ENCODE measurements around the gene HIVEP3.

The HIVEP3 gene

DNA sequence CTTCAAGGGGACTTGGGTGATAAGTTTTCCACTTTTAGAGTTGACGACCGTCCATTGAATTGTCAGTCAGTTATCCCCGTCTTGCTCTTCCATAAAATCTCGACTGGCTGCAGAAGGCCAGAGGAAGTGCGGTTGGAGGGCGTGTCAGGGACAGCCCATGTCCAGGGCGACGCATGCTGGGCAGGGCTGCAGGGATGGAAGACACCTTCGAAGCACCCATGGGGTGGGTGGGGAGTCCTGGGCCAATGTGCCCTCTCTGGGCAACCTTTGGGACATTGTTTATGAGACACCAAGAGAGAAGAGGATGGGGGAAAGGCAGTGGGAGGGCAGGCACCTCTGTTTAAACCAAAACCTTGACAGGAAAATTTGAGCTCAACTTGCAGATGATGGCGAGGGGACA lies 395.7 kb downstream of the HIVEP3 start:
- DNase-seq = no peak

DNA sequence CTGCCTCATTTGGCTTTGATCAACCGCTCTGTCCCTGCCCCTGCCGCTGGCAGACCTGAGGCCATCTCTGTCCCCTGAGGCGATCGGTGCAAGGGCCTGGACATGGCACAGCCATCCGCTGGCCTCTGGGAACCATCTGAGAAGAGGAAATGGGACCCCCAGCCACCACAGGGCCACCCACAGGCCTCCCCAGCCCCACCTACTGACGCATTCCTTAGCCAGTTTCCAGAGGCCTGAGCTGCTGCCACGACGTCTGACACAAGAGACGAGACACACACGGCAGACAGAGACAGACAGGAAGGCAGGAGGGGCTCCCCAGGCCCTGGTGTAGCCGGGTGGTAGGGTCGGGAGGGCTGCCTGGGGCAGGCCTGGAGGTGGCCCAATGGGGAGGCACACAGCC lies 397.0 kb downstream of the HIVEP3 start:
- no peak for DNase-seq

DNA sequence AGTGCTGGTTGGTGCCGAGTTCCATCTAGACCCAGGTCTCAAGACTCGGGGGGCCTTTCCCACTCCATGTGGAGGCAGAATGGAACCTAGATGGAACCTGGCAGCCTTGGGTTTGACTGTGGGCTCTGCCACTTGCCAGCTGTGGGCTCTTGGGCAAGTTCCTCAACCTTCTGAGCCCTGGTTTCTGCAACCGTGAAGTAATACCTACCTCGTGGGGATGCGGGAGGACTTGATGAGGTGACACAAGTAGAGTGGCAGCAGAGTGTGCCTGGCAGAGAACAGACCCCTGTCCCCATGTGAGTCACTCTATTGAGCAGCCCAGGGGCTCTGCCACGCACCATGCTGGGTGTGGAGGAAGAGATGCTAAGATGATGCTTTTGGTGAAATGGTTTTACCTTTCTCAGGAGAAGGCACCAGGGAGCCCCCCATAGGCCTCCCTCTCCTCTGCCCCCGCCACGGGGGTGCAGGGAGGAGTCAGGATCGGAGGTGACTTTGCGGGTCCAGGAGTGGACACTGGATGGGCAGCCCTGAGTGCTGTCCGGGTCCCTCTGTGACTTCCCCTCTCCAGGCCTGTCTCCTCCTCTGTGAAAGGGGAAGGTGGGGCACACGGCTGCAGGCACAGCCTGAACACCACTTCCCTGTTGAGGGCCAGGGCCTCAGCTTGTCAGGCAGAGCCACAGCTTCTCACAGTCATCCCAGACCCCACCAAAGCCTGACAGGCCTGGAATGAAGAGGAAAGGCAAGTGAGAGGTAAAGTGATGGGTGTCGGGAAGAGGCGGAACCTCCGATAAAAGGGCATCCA lies 397.6 kb downstream of the HIVEP3 start:
- no peak for DNase-seq

GRCh38 chr1:41519667-41520066 lies 399.1 kb downstream of the HIVEP3 start:
- no peak for DNase-seq

GRCh38 chr1:41518471-41518870 lies 400.3 kb downstream of the HIVEP3 start:
- peak; percentile 88 for DNase-seq

DNA sequence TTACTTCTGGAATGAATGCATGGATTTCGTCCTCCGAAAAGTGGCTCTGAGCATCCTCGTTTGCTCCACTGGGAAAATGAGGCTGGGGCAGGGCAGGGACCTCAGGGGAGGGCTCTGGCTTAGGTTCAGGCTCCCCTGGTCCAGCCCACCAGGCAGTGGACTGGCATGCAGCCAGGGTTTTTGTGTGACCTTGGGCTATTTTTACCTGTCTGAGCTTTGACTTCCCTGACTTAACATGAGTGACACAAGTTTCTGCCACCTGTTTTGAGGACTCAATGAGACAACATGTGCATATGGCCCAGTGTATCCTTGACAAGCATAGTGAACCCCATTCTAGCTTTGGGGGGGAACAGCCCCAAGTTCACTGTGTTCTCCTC lies 401.7 kb downstream of the HIVEP3 start:
- peak; percentile 93 for DNase-seq

DNA sequence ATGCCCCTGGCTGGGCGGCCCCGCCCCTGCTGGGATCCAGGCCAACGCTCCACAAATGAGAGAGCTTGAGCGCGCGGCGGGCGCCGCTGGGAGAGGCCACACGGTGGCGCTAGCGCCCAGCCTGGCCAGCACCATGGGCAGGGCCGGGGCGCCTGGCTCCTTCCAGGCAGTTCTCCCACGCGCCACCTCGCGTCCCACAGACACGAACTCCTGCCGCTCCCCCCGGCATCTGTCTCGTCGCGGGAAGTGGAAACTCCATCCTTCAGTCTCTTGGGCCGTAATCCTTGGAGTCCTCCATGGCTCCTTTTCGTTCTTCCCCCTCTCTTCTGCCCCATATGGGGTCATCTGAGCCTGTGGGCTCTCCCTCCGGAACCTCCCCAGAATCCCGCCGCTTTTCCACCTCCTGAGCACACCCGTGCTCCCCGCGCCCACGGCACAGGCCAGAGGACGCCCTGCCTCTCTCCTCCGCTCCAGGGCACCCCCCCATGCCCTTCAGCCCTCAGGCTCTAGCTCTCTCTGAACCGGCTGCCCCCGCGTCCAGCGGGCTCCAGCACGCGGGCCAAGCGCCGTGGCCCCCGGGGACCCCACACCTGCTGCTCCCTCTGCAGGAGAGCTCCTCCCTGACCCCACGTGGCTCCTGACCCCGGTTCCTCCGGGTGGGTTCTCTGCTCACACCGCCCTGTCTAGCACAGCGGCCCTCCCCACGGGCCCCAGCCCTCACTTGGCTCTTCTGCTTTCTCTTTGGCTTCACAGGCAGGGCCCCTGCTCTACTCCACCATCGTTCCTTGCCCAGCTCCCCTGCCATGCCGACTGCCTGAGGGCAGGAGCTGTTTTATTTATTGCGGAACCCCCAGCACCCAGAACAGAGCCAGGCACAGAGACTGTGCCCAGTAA lies 402.3 kb downstream of the HIVEP3 start:
- DNase-seq = peak; percentile 92

GRCh38 chr1:41515778-41516167 lies 402.9 kb downstream of the HIVEP3 start:
- no peak for DNase-seq

- DNase-seq = peak; percentile 91
Observed at GRCh38 chr1:41515131-41515678, 403.5 kb downstream of the HIVEP3 start.

DNA sequence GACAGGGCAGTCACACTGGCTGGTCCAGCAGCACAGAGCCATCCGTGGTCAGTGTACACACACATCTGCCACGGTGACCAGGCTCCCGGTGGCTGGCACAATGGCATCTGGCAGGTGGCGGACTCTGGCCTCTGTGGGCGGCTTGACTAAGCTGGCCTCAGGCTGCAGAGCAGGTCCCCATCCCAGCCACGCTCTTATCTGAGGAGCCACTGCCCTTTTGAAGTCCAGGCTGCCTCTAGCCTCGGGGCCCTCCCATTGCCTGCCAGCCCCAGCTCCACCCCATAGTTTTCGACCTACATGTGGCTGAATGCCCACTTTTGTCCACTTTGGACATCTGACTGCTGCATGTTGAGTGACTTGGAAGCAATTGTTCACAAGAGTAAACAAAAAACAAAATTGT lies 404.3 kb downstream of the HIVEP3 start:
- DNase-seq = no peak

GRCh38 chr1:41513383-41513735 lies 405.4 kb downstream of the HIVEP3 start:
- DNase-seq = no peak

- DNase-seq = no peak
Observed at GRCh38 chr1:41512701-41513382, 405.9 kb downstream of the HIVEP3 start.

DNA sequence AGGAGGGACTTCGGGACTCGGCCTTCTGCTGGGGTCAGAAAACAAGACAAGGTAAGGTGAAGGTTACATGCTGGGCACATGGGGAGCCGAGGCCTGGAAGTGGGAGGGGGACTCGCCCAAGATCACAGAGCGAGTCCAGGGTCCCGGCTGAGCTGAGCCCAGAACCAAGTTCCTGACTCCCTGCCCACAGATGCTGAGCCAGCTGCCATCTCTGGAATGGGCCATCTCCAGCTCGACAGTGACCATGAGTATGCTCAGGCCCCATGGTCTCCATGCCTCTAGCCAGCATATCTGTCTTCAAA lies 407.5 kb downstream of the HIVEP3 start:
- no peak for DNase-seq

GRCh38 chr1:41510531-41511238 lies 408.0 kb downstream of the HIVEP3 start:
- DNase-seq = no peak

GRCh38 chr1:41509270-41509671 lies 409.5 kb downstream of the HIVEP3 start:
- DNase-seq = no peak

GRCh38 chr1:41508290-41508689 lies 410.4 kb downstream of the HIVEP3 start:
- no peak for DNase-seq

DNA sequence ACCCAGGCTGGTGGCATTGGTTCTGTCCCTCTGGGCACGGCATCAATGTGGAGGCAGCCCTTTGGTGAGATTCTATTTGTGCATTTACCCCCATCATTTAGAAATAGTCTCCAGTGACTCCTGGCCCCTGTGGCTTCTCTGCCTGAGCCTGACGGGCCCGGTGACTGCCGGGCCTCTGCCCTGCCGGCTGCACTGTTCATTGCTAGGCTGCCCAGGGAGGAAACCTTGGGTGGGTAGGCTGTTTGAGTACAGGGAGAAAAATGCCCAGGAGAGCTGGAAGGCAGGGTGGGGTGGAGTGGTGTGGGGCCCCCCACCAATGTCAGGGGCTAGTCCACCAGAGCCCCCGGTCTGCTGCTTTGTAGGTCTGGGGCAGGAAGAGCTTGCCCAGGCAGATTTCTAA lies 410.9 kb downstream of the HIVEP3 start:
- DNase-seq = no peak

GRCh38 chr1:41507110-41507720 lies 411.5 kb downstream of the HIVEP3 start:
- no peak for DNase-seq

DNA sequence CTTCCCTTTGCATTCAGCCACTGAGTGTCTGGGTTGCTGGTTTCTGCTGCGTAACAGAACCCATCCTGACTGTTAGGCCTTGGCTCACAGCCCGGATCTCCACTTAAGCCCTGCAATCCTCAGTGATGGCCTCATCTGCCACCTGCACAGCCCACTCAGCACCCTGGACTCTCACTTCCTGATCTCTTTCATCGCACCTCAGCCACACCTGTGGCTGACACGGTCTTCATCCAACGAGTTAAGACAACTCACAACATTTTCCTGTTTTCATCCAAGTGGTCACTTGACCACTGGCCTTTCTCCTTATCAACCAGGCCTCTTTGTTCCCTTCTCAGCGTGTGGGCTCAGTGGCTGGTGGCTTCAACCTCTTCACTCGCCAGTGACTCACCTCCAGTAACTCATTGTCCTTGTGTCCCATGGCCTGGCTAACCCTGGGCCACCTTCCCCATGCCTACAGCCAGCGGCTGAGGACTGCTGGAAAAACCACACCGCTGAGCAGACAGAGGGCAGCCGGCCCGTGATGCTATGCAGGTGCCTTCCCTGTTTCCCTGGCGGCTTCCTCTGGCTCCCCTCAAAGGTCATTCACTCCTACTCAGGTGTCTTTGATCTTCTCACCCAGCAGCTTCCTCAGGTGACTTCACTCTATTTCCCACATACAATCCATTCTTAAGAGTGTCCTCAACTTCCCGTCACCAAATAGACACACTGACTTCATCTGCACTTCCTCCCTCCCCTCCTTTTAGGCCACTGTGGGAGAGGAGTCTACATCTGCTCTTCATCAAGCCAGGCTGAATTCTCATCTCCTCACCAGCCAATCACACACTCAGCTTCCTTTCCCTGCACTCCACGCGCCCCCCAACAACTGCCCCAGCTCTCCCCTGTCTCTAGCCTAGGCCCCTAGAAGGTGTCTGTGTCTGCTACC lies 414.3 kb downstream of the HIVEP3 start:
- peak; percentile 99 for DNase-seq

DNA sequence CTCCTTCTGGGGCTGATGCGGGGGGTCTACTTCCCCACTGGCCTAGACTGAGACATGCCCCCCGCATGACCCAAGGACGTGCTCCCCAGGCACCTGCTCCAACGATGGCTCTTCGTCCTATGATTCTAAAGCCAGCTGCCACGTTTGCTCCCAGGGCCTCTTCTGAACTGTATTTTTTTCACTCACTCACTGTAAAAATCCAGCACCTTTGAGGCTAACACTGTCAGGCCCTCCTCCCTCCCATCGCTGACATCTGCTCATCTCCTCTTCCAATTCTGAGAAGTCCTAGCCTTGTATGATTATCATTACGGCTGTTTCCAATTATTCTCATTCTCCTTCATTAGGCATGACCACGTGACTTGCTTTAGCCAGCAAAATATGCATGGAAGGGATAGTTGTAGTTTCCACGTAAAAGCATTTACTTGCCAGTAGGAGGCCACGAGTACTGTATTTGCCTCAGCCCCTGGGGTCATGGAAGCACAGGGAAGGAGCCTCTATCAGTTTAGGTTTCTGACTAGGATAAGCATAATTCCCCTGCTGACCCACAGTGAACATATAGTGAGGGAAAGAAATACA lies 415.1 kb downstream of the HIVEP3 start:
- DNase-seq = no peak

DNA sequence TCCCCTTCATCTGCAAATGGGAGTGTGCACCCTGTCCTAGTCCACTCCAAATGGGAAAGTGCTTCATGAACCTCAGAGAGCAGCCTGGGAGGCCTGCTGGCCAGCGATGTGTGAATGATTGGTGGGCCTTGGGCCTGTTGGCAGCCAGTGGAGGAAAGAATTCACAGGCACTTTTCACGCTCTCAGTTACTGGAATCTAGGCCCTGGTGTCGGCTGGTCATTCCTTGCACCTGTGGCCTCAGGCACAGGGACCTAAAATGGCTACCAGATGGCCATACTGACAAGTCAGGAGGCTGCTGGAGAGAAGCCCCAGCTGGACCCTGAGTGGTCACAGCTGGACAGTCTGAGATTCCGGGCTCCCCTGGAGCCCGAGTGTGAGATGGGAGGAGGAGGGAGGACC lies 415.8 kb downstream of the HIVEP3 start:
- DNase-seq = no peak

Measured in RPMI8226 (cell line).